ENCODE data around the gene CFH. TPM values are rescaled to one million over a fixed set of nuclear protein-coding genes. Genes with fewer than 3 reads are reported as not detected.

The CFH gene
- total RNA-seq, 2 experiments from 2014 or later, result 3.6 to 4.6 TPM

GRCh38 chr1:196661345-196661744, 9.5 kb downstream of the CFH start:
- H3K4me3 ChIP-seq (ENCODE audit: low read length), result no peak overlapping the region
- DNase-seq, result no peak
- no peaks in the 10 kb centered on the region for H3K36me3 ChIP-seq (ENCODE audit: insufficient read depth, low read length)
- POLR2A ChIA-PET, result no interaction called here
- no peak for TF ChIP-seq CTCF (IDR thresholded peaks at IDR 0.05)
- H3K4me3 Mint-ChIP-seq, result no peak overlapping the region
- H3K27ac Mint-ChIP-seq, result no peak overlapping the region
- intact Hi-C loops (cut with DNase I, micrococcal nuclease), result loop anchor here (1.0 to 2.0 kb wide), 2 partner anchors 513 kb away; no protein-coding TSS in a partner anchor
- no peaks in the 10 kb centered on the region for H3K36me3 Mint-ChIP-seq (ENCODE audit: low read depth)
- no peak for ATAC-seq (ENCODE audit: poor library complexity)
- CTCF ChIA-PET, result no interaction called here
- H3K27me3 ChIP-seq (ENCODE audit: control insufficient read depth in 1 of 2, insufficient read depth in 2 of 2, low read length in 2 of 2), result no peaks in the 10 kb centered on the region
- H3K9me3 Mint-ChIP-seq, result no peaks in the 10 kb centered on the region
- no peaks in the 10 kb centered on the region for H3K9me3 ChIP-seq (ENCODE audit: control insufficient read depth in 1 of 2, insufficient read depth in 1 of 2, low read length in 2 of 2)
- H3K4me1 Mint-ChIP-seq (ENCODE audit: low read depth), result no peaks in the 10 kb centered on the region
- H3K27me3 Mint-ChIP-seq, result no peaks in the 10 kb centered on the region
- H3K4me1 ChIP-seq (ENCODE audit: insufficient read depth, low read length), result no peaks in the 10 kb centered on the region
- H3K27ac ChIP-seq (ENCODE audit: low read depth in 1 of 2, low read length in 2 of 2), result no peak overlapping the region

- no peaks in the 10 kb centered on the region for H3K36me3 Mint-ChIP-seq (ENCODE audit: low read depth)
- no peak overlapping the region for H3K27ac Mint-ChIP-seq
- no peak overlapping the region for H3K4me3 Mint-ChIP-seq
- Histone ChIP-seq H3K36me3 (ENCODE audit: insufficient read depth, low read length) (no peaks in the 10 kb centered on the region), H3K4me3 (ENCODE audit: low read length) (no peak overlapping the region), H3K27ac (ENCODE audit: low read depth in 1 of 2, low read length in 2 of 2) (no peak overlapping the region), H3K4me1 (ENCODE audit: insufficient read depth, low read length) (no peaks in the 10 kb centered on the region), H3K27me3 (ENCODE audit: control insufficient read depth in 1 of 2, insufficient read depth in 2 of 2, low read length in 2 of 2) (no peaks in the 10 kb centered on the region), H3K9me3 (ENCODE audit: control insufficient read depth in 1 of 2, insufficient read depth in 1 of 2, low read length in 2 of 2) (no peaks in the 10 kb centered on the region)
- no peaks in the 10 kb centered on the region for H3K9me3 Mint-ChIP-seq
- no peak for DNase-seq
- no peaks in the 10 kb centered on the region for H3K27me3 Mint-ChIP-seq
- POLR2A ChIA-PET, result no interaction called here
- CTCF ChIA-PET, result no interaction called here
- H3K4me1 Mint-ChIP-seq (ENCODE audit: low read depth), result no peaks in the 10 kb centered on the region
- no peak for TF ChIP-seq CTCF (IDR thresholded peaks at IDR 0.05)
- ATAC-seq (ENCODE audit: poor library complexity), result no peak
- intact Hi-C loops (cut with DNase I, micrococcal nuclease), result no loop called here
Observed at GRCh38 chr1:196667131-196667530, 15.3 kb downstream of the CFH start.

- CTCF ChIA-PET, result no interaction called here
- intact Hi-C loops (cut with DNase I, micrococcal nuclease), result no loop called here
- no peak overlapping the region for H3K4me3 Mint-ChIP-seq
- TF ChIP-seq CTCF (IDR thresholded peaks at IDR 0.05), result no peak
- POLR2A ChIA-PET, result no interaction called here
- DNase-seq (no peak), ATAC-seq (ENCODE audit: poor library complexity) (no peak)
- no peaks in the 10 kb centered on the region for H3K27me3 Mint-ChIP-seq
- no peak overlapping the region for H3K27ac ChIP-seq (ENCODE audit: low read depth in 1 of 2, low read length in 2 of 2)
- H3K36me3 ChIP-seq (ENCODE audit: insufficient read depth, low read length), result no peaks in the 10 kb centered on the region
- H3K9me3 ChIP-seq (ENCODE audit: control insufficient read depth in 1 of 2, insufficient read depth in 1 of 2, low read length in 2 of 2), result no peaks in the 10 kb centered on the region
- H3K4me1 ChIP-seq (ENCODE audit: insufficient read depth, low read length), result no peaks in the 10 kb centered on the region
- no peak overlapping the region for H3K27ac Mint-ChIP-seq
- no peaks in the 10 kb centered on the region for H3K4me1 Mint-ChIP-seq (ENCODE audit: low read depth)
- no peaks in the 10 kb centered on the region for H3K36me3 Mint-ChIP-seq (ENCODE audit: low read depth)
- H3K4me3 ChIP-seq (ENCODE audit: low read length), result no peak overlapping the region
- no peaks in the 10 kb centered on the region for H3K9me3 Mint-ChIP-seq
- H3K27me3 ChIP-seq (ENCODE audit: control insufficient read depth in 1 of 2, insufficient read depth in 2 of 2, low read length in 2 of 2), result no peaks in the 10 kb centered on the region
Observed at GRCh38 chr1:196669051-196669450, 17.2 kb downstream of the CFH start.
